GM19395 (cell line): Measurements from ENCODE around the gene UMOD.

ENCODE experiments used
- ATAC-seq: cut with Tn5 transposase; IDR thresholded peaks from one replicate; pipeline ENCODE4 v1.9.1; 2021; ENCODE audit warnings: mild to moderate bottlenecking, moderate library complexity; ENCODE audit not compliant: unreplicated experiment

UMOD gene

DNA sequence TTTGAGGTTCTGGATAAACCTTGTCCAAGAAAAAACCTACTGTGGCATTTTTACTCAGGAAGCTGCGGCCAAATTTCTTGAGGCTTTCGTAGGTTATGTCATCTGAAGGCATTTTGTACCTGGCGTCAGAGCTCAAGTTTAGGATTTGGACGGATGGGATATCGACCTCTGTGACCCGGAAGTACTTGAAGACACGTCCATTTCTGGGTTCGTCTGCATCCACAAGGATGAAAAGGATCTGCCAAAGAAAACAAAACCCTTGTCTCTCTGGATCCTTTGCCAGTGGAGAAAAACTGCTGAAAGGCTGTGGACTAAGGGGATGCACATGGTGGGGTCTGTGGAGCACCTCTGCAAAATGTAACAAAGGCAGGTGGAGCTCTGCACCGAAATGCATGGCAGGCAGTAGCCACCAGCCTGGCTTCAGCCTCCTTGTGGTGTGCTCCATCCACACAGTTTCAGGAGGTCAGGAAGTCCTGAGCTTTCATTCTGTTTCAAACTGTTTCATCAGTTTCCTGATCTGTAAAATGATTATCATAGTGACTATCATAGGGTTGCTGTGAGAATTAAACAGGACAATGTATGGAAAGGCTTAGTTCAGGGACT lies 17.0 kb upstream of the UMOD start:
- no peak for ATAC-seq

DNA sequence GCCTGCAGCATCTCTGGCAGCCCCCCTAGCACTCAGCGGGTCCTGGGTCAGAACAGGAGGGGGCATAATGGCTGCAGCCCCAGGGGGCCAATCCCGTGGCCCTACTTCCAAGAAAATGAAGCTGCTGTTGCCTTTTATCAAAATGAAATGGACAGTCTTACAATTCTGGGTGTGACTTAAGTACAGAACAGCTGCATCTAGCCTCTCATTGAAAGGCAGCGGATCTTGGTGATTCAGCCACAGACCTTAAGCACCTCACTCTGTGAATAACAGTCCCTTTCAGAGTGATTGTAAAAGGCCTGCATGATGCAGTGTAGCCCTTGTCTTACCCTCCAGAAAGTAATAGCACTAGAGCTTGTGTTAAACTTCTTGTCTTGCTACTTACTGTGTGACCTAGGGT lies 11.5 kb upstream of the UMOD start:
- ATAC-seq, result no peak

DNA sequence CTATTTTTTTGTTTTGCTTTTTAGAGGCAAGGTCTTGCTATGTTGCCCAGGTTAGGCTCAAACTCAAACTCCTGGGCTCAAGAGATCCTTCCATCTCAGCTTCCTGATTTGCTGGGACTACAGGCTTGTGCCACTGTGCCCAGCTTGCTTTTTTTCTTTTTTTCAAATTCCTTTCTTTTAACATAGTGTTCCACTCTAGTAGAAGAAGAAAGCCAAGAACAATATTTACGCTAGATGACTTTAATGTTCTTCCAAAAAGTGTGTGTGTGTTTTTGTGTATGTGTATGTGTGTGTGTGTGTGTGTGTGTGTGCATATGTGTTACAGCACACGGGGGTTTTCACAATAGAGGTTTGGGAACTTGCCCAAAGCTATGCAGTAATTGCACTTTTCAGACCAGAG lies 10.7 kb upstream of the UMOD start:
- ATAC-seq, result no peak

DNA sequence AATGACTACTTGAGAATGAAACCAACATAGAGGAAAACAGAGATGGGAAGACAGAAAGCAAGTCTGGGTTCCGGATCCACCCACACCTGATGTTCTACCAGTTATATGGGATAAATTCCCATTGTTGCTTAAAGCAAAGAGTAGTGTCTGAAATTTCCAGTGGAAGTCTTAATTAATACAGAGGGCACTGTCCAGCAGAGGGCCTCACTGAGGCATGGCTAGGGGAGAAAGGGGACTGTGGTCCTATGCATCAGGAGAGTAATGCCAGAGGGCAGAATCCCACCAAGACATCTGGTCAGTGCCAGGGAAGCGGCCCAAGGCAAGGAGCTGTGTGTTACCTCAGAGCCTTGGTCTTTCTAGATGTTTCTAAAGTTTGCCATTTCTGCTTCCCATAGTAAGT lies 7.5 kb upstream of the UMOD start:
- no peak for ATAC-seq

DNA sequence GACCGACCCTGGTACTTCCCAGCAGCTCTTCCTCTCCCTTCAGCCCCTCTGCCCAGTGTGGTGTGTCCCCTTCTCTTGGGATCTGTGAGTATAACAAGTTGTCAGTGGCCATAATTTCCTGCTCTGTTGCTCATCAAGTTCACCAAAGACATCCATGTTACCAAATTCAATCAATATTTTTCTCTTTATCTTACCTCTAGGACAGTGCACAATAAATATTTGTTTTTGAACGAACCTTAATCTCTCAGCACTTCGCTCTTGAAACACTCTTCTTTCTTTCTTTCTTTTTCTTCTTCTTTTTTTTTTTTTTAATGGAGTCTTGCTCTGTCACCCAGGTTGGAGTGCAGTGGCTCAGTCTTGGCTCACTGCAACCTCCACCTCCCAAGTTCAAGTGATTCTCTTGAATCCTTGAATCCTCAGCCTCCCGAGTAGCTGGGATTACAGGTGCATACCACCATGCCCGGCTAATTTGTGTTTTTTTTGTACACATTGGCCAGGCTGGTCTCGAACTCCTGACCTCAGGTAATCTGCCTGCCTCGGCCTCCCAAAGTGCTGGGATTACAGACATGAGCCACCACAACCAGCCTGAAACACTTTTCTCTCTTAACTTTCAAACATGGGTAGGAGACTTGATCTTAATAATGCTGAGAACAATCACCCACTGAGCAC lies 2.7 kb upstream of the UMOD start:
- no peak for ATAC-seq

DNA sequence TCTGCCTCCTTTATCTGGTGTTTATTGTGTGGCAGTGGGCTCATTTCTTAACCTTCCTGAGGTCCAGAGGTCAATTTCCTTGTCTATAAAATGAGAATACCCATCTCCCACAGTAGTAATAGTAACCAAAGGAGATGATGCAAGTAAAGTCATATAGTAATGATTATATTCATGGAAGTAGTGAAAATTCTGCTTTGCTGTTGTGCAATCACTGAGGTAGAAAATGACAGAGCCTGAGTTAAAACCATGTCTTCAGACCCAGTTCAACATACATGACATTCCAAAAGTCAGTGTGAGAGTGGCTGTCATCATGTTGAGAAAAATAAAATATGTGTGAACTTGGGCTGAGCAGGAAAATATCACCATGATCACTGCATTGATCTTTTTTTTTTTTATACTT lies 864 bp upstream of the UMOD start:
- ATAC-seq, result no peak

DNA sequence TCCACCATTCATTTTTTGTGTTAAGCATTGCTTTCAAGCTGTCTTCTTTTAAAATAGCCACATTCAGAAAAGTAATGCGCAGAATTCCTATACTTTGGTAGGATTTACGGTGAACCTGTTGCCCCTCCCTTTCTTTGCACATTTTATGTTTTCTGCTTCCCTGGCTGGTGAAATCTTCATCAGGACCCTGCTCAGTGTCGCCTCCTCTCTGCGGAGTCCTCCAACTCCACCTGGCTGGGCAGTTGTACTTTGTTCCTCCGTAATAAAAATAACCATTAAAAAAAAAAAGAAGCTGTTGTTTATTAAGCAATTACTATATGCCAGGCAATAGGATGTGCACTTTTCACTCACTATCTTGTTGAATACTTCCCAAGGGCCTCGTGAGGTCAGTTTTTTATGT lies 2.9 kb downstream of the UMOD start:
- ATAC-seq, result no peak

DNA sequence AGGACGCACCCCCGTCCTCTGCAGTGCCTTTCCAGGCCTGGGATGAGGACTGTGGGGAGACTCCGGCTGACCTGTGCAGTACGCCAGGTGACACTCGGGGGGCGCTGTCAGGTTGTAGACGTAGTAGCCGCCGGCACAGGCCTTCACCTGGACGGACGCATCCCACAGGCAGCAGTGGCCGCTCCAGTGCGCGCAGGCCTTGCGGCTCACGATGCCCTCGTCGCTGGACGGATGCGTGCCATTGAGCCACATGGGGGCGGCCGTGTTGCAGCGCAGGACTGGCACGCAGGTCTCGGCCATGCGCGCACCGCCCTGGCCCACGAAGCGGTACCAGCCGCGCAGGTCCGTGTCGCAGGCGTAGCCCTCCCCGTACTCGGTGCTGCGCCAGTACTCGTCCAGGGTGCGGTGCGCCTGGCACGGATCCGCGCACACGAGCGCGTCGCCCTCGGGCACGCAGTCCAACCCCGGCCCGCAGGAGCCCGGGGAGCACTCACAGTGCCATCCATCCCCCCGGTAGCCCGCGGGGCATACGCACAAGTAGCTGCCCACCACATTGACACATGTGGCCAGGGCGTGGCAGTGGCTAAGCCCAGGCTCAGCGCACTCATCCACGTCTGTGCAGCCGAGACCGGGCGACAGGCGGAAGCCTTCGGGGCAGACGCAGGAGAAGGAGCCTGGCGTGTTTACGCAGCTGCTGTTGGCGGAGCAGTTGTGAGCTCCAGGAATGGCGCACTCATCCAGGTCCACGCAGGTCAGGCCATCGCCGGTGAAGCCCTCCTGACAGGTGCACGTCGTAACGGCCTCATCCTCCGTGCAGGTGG lies 3.9 kb downstream of the UMOD start:
- ATAC-seq, result no peak

DNA sequence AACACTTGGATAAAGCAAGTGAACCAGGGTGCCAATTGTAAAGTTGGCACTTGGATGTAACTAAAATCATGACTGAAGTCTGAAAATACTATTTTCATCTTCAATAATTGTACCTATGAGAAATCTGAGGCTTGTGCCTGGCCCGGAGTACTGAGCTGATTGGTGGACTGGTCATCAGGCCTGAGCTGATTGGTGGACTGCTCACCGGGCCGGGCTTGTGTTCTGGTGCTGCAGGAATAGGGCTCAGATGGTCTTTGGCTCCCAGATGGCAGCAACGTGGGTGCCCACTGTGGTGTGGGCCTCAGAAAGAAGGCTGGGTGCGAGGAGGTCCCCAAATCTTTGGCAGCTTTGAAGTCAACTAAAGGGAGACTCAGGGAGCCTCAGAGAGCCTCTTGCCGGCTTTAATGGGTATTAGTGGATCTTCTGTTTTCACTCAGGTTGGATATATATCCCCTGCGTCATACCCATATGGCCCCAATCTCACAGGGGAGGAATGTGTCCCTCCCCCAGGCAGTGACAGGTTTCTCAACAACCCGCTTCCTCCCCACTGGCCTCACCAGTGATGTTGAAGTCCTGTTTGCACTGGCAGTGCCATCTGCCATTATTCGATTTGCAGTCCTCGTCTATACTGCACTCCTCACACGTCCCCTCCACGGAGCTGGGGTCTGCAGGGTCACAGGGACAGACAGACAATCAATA lies 4.7 kb downstream of the UMOD start:
- no peak for ATAC-seq

DNA sequence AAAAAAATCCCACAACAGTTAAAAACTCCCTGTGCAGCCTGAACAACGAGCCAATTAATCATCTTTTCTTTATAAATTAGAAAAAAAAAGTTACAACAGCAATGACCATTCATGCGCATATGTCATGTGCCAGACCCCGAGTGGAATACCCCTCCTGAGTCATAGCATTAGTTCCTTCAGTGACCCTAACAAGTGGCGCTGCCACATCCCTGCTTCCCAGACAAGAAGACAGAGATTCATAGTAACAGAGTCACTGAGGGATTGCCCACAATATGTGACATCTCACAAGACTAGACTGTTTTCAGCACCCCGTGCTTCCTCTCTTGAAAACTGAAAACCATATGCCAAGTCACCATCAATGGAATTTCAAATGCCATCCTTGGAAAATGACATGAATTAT lies 7.9 kb downstream of the UMOD start:
- ATAC-seq, result no peak

DNA sequence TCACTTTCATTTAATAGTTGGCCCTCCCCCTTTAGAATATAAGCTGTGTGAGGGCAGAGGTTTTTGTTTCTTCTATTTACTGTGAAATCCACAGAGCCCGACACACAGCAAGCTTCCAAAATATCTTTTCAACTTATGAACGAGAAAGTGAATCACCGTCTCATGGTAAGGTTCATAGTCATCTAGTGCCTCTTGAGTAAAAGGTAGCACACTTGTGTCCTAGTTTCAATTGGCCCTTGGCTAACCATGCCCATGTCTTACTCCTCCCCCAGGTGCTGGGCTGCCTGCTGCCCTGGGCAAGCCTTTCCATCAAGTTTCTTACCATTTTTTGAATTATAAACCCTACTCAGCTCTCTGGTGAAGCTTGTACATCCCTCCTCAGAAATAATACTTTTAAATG lies 12.8 kb downstream of the UMOD start:
- ATAC-seq, result no peak

DNA sequence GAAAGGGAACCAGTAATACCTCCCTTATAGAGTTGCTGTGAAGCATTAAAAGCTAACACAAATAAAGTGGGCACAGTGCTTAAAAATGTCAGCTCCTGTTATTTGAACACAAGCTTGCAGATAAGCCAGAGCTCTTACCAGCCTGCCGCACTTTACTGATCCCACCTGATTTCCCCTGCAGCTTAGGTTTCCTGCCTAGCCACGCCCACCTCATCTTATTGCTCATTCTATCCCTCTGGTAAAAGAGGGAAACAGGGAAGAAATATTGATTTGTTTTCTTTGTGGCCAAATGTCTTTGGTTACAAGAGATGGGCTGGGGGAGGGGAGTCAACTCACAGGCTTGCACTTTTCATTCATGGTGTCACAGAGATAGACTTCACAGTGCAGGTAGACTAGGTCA lies 15.6 kb downstream of the UMOD start:
- ATAC-seq, result no peak

DNA sequence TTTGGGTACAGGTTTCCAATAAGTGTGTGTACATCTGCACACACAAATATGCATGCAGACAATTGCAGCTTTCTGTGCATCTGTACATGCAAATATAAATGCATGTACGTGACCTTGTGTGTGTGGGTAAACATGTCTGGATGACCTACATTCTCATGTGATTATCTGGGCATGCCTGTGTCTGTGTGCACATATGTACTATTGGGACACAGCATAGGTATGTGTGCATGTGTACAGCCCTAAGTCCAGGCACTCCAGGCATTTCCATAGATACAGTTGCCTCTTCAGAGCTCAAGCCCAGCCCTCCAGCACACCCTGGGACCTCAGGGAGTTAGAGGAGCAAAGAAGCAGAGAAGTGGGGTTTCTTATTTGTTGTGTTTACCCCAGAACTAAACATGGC lies 18.1 kb downstream of the UMOD start:
- ATAC-seq, result no peak

DNA sequence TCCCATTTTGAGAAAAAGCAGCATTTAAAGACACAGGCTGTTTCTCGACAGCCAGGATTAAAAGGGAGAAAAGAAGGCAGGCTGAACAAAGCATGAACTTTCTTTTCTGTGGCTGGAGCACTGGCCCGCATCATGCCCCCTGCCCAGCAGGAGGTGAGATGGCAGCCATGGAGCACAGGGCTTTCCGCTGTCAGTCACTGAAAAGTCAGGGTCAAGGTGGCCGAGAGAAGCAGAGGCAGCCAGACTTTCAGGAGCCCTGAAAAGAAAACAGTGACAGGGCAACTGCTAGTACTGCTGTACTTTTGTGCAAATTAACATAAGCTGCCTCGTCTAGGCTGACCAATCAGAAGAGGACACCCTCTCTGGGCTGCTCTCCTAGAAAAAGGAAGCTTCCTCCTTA lies 19.4 kb downstream of the UMOD start:
- no peak for ATAC-seq

DNA sequence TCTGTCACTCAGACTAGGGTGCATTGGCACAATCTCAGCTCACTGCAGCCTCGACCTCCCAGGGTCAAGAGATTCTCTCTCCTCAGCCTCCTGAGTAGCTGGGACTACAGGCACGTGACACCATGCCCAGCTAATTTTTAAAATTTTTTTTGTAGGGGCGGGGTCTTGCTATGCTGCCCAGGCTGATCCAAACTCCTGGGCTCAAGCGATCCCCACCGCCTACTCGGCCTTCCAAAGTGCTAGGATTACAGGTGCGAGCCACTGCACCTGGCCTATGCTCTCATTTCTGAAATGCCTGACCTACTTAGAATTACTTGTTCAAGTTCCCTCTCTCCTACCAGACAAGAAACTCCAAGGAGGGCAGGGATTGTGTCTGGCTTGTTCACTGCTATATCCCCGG lies 20.1 kb downstream of the UMOD start:
- no peak for ATAC-seq

DNA sequence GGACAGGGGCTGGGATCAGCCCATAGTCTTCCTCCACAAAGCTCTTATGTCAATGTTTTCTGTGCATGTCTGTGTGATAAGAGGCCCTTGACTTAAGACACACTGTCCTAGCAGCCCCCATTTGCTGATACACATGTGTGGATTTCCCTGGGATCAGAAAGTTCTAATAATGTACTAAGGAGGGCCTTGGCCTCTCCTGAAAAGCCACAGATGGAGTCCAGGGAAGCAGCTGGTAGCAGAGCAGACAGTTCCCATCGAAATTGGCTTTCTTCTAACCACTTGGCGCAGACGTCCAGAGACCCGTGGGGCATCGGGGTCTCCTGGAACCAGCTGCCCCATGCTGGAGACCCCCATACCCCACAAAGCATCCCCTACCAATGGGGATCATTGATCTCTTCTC lies 20.9 kb downstream of the UMOD start:
- no peak for ATAC-seq

DNA sequence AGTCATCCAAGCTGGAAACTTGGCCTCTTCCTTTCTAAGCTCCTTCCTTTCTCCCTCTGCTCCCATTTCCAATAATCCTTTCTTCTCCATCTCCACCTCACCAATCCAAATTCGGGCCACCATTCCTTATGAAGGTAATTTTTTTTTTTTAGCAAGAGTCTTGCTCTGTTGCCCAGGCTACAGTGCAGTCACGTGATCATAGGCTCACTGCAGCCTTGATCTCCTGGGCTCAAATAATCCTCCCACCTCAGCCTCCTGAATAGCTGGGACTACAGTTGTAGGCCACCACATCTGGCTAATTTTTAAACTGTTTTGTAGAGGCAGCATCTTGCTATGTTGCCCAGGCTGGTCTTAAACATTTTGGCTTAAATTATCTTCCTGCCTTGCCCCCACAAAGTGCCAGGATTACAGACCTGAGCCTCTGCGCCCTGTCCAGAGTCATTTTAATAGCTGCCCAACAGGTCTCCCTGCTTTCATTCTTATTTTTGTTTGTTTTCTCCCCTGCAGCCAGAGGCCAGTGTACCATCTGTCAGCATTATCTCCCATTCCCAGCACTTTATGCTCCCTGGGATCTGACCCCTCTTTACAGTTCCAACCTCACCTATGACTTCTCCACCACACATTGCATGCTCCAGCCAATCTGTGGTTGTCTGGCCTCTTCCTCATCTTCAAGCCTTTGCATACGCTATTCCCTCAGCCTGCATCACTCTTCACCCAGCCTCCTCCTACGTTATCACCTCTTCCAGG lies 22.9 kb downstream of the UMOD start:
- no peak for ATAC-seq

DNA sequence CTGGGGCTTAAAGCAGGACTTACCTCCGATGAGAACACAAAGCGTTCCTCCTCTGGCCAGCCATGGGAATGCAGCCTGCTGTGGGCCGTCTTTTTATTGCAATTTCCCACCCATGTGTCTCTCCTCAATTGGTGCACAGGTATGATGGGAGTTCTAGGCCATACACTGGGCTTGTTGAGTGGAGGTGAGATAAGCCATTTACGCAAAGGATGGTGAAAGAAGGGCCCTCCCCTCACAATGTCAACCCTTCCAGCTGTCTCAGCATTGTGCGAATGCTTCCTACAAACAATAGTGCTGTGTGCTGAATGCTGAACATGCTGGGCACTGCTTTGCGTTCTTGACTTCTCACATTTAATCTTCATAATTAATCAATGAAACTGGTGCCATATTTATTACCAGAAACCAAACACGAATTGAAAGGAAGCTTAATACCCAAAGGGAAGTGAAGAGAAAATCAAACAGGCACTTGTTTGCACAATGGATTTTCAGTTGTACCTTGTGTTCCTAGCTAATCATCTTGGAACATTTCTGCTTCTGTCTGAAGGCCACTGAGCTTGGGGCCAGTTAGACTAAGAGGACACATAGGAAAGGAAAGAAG lies 25.0 kb downstream of the UMOD start, which contains the start of gene GP2:
Gene GP2 (minus strand): TSS at position 70 of the 598 bp plus-strand sequence. CDS start 1,082 bp downstream, outside the sequence.
- no peak for ATAC-seq

DNA sequence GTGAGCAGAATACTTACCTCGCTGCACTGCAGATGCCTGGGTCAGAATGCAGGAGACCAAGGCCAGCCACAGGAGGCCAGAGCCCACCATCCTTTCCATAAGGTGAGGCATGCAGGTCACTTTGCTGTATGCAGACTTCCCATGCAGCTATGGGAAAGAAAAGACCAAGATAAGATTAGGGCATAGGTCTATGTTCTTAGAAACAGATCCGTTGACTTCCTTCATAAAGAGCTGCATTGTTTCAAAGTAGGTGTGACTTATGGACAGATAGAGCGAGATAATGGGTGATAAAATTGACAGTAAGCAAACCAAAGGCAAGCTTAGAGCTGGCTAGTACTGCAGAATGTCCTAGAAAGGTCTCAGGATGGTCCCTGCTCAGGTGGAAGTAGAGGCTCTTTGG lies 26.2 kb downstream of the UMOD start:
- no peak for ATAC-seq

DNA sequence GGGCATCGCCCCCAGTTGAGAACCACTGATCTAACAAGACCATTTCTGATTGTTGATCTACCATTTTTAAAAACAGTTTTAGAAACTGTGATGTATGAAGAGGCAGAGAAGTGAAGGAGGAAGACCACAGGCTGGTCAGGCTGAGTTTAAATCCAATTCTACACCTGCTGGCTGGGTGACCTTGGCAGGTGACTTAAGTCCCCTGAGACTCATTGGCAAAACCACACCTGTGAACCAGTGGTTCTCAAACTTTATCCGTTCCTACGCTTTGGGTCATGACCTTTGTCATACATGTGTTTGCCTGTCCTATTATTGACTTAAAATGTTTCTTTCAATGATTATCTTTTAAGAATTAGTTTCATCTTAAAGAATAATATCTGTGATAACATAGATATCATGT lies 27.5 kb downstream of the UMOD start:
- no peak for ATAC-seq
